ENCODE data around the gene TMEM63A. TPM values are rescaled to one million over a fixed set of nuclear protein-coding genes. Genes with fewer than 3 reads are reported as not detected.

TMEM63A gene
- total and polyA plus RNA-seq, 2 of the 13 experiments (the other 11 are each of a cell fraction or from before 2014, with no cell fraction given), result 23.9 to 53.3 TPM

DNA sequence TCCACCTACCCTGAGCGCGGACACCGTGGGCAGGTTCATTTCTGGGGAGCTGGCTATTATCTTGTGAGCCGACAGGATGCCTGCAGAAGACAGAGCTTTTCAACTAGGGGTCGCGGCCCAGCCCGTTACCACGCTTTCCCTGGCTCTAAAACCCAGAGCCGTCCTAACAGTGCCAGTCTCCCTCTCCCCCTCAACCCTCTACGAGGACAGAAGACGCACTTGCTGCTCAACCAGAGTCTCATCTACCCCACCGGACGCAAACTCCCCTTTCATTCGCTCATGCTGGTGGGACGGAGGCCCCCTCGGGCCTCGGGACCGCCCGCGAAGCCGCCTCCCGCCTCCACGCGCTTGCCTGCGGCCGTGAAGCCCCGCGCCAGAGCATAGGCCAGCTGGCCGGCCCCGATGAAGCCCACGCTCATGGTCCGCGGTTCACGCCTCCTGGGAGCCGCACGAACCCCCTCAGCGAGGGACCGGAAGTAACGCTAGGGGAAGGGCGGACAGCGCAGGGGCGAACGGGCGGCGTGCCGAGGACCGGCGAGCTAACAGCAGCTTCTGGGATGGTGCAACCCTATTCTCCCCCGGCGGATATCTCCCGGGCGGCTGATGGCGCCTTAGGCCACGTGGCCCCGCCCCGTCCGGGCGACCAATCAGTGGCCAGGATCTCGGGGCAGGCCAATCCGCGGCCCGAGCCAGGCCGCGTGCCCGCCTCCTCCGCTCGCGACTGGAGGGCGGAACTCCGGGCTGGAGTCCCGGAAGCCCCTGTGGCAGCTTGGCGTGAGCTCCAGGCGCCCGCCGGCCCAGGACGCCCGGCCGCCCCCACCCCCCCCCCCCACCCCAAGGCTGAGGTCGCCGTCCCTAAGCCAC, 41.7 kb upstream of the TMEM63A start, which contains the start of gene PYCR2 (continued):
- TF ChIP-seq, protein P1, sequence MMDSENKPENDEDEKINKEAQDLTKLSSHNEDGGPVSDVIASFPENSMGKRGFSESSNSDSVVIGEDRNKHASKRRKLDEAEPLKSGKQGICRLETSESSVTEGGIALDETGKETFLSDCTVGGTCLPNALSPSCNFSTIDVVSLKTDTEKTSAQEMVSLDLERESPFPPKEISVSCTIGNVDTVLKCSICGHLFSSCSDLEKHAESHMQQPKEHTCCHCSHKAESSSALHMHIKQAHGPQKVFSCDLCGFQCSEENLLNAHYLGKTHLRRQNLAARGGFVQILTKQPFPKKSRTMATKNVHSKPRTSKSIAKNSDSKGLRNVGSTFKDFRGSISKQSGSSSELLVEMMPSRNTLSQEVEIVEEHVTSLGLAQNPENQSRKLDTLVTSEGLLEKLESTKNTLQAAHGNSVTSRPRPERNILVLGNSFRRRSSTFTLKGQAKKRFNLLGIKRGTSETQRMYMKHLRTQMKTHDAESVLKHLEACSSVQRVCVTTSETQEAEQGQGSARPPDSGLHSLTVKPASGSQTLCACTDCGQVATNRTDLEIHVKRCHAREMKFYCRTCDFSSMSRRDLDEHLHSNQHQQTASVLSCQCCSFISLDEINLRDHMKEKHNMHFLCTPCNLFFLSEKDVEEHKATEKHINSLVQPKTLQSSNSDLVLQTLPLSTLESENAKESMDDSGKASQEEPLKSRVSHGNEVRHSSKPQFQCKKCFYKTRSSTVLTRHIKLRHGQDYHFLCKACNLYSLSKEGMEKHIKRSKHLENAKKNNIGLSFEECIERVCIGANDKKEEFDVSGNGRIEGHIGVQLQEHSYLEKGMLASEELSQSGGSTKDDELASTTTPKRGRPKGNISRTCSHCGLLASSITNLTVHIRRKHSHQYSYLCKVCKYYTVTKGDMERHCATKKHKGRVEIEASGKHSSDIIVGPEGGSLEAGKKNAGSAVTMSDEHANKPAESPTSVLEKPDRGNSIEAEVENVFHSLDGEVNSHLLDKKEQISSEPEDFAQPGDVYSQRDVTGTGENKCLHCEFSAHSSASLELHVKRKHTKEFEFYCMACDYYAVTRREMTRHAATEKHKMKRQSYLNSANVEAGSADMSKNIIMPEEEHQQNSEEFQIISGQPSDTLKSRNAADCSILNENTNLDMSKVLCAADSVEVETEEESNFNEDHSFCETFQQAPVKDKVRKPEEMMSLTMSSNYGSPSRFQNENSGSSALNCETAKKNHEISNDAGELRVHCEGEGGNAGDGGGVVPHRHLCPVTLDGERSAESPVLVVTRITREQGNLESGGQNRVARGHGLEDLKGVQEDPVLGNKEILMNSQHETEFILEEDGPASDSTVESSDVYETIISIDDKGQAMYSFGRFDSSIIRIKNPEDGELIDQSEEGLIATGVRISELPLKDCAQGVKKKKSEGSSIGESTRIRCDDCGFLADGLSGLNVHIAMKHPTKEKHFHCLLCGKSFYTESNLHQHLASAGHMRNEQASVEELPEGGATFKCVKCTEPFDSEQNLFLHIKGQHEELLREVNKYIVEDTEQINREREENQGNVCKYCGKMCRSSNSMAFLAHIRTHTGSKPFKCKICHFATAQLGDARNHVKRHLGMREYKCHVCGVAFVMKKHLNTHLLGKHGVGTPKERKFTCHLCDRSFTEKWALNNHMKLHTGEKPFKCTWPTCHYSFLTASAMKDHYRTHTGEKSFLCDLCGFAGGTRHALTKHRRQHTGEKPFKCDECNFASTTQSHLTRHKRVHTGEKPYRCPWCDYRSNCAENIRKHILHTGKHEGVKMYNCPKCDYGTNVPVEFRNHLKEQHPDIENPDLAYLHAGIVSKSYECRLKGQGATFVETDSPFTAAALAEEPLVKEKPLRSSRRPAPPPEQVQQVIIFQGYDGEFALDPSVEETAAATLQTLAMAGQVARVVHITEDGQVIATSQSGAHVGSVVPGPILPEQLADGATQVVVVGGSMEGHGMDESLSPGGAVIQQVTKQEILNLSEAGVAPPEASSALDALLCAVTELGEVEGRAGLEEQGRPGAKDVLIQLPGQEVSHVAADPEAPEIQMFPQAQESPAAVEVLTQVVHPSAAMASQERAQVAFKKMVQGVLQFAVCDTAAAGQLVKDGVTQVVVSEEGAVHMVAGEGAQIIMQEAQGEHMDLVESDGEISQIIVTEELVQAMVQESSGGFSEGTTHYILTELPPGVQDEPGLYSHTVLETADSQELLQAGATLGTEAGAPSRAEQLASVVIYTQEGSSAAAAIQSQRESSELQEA (CRISPR knock-in tag; IDR thresholded peaks at IDR 0.05; ENCODE audit: not compliant biosample characterization), result peak; percentile 87
- TF ChIP-seq ETV5 (CRISPR knock-in tag; IDR thresholded peaks at IDR 0.05; ENCODE audit: borderline replicate concordance) (peak; percentile 93), ZBTB7B (CRISPR knock-in tag; IDR thresholded peaks at IDR 0.05) (no peak), ZNF34 (CRISPR knock-in tag; IDR thresholded peaks at IDR 0.05; ENCODE audit: borderline replicate concordance) (no peak), STAT5B (CRISPR knock-in tag; IDR thresholded peaks at IDR 0.05) (no peak), KDM5A (IDR thresholded peaks at IDR 0.05; ENCODE audit: borderline replicate concordance, low read length) (peak; percentile 52; the same call in 1 of the 2 replicates), ZNF432 (CRISPR knock-in tag; IDR thresholded peaks at IDR 0.05; ENCODE audit: borderline replicate concordance) (no peak), ZNF550 (CRISPR knock-in tag; IDR thresholded peaks at IDR 0.05; ENCODE audit: borderline replicate concordance) (no peak)
- TF ChIP-seq, protein P2, sequence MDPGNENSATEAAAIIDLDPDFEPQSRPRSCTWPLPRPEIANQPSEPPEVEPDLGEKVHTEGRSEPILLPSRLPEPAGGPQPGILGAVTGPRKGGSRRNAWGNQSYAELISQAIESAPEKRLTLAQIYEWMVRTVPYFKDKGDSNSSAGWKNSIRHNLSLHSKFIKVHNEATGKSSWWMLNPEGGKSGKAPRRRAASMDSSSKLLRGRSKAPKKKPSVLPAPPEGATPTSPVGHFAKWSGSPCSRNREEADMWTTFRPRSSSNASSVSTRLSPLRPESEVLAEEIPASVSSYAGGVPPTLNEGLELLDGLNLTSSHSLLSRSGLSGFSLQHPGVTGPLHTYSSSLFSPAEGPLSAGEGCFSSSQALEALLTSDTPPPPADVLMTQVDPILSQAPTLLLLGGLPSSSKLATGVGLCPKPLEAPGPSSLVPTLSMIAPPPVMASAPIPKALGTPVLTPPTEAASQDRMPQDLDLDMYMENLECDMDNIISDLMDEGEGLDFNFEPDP (CRISPR knock-in tag; conservative IDR thresholded peaks at IDR 0.05), result no peak; the same call in 1 of the 2 replicates
- TF ChIP-seq, protein P3, sequence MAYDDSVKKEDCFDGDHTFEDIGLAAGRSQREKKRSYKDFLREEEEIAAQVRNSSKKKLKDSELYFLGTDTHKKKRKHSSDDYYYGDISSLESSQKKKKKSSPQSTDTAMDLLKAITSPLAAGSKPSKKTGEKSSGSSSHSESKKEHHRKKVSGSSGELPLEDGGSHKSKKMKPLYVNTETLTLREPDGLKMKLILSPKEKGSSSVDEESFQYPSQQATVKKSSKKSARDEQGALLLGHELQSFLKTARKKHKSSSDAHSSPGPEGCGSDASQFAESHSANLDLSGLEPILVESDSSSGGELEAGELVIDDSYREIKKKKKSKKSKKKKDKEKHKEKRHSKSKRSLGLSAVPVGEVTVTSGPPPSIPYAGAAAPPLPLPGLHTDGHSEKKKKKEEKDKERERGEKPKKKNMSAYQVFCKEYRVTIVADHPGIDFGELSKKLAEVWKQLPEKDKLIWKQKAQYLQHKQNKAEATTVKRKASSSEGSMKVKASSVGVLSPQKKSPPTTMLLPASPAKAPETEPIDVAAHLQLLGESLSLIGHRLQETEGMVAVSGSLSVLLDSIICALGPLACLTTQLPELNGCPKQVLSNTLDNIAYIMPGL (CRISPR knock-in tag; IDR thresholded peaks at IDR 0.05; ENCODE audit: borderline replicate concordance in 1 of 2, low read depth in 1 of 2), result peak; percentile 71 to 92; a peak in 3 of 4 replicates
- TF ChIP-seq, protein P4, sequence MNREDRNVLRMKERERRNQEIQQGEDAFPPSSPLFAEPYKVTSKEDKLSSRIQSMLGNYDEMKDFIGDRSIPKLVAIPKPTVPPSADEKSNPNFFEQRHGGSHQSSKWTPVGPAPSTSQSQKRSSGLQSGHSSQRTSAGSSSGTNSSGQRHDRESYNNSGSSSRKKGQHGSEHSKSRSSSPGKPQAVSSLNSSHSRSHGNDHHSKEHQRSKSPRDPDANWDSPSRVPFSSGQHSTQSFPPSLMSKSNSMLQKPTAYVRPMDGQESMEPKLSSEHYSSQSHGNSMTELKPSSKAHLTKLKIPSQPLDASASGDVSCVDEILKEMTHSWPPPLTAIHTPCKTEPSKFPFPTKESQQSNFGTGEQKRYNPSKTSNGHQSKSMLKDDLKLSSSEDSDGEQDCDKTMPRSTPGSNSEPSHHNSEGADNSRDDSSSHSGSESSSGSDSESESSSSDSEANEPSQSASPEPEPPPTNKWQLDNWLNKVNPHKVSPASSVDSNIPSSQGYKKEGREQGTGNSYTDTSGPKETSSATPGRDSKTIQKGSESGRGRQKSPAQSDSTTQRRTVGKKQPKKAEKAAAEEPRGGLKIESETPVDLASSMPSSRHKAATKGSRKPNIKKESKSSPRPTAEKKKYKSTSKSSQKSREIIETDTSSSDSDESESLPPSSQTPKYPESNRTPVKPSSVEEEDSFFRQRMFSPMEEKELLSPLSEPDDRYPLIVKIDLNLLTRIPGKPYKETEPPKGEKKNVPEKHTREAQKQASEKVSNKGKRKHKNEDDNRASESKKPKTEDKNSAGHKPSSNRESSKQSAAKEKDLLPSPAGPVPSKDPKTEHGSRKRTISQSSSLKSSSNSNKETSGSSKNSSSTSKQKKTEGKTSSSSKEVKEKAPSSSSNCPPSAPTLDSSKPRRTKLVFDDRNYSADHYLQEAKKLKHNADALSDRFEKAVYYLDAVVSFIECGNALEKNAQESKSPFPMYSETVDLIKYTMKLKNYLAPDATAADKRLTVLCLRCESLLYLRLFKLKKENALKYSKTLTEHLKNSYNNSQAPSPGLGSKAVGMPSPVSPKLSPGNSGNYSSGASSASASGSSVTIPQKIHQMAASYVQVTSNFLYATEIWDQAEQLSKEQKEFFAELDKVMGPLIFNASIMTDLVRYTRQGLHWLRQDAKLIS (CRISPR knock-in tag; IDR thresholded peaks at IDR 0.05), result no peak

All from HepG2 (cell line).